ELF-1 (cell line): ENCODE results near the gene GSG1L2.

Experiments used
- DNase-seq: peaks from one replicate; pipeline ENCODE4 v3.0.0-alpha.2; 2016; ENCODE audit warnings: low read depth, low spot score

The GSG1L2 gene

GRCh38 chr17:9825641-9826150 lies 3.8 kb upstream of the GSG1L2 start, which contains the start of gene GLP2R:
GLP2R (plus strand) TSS chr17:9825924; CDS start chr17:9826064, 140 bp downstream.
- no peak for DNase-seq

GRCh38 chr17:9824797-9825338 lies 3.0 kb upstream of the GSG1L2 start:
- DNase-seq: no peak

- DNase-seq: no peak
Measured at GRCh38 chr17:9824094-9824493, 2.2 kb upstream of the GSG1L2 start.

DNA sequence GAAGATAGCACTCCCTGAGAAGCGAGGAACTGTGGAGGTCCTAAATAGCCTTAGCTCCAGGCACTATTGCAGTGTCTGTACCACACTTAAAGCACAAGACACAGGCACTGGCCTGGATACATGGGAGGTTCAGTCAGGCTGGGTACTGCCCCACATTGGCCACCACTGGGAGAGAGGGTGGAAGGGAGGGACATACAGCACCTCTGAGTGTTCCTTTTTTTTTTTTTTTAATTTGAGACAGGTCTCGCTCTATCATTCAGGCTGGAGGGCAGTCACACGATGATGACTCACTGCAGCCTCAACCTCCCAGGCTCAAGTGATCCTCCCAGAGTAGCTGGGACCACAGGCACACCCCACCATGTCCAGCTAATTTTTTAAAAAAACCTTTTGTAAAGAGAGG lies 1.4 kb downstream of the GSG1L2 start:
- DNase-seq: no peak

DNA sequence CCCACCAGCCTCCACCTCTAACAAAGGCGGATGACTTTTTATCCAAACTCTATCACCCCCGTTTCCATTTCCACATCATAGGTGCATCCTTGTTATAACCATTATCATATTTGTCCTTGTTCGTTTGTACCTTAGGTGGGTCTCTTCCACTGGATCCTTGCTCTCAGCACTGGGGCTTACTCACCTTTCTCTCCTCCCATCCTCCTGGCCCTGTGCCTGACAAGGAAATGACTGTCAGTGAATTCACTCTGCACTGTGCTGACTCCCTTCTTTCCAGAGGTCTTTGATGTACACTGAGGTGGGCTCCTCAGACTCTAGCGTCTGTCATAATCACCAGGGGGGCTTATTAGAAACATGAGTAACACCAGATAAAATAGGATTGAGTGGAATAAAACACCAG lies 3.1 kb downstream of the GSG1L2 start:
- DNase-seq: no peak

DNA sequence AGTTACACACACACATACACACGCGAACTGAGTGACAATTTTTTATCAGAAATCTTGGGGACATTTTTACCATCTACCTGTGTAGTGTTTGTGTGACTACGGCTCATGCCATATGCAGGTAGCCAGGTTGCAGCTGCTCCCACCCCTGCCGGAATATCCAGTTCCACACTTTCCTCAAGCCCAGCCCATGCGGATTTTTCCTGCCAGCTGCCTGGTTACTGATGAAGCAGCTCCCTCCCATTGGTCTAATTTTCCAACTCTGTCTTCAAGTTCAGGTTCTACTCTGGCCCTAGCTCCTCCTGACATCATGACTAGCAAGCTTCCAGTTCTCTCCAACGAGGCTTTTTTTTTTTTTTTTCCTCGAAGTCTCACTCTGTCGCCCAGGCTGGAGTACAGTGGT lies 4.8 kb downstream of the GSG1L2 start:
- DNase-seq: peak; percentile 20

DNA sequence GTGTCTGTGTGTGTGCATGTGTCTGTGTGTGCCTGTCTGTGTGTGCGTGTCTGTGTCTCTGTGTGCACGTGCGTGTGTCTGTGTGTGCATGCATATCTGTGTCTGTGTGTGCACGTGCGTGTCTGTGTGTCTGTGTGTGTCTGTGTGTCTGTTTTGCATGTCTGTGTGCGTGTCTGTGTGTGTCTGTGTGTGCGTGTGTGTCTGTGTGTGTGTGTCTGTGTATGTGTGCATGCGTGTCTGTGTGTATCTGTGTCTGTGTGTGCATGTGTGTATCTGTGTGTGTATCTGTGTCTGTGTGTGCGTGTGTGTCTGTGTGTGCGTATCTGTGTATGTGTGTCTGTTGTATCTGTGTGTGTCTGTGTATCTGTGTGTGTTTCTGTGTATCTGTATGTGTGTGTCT lies 5.4 kb downstream of the GSG1L2 start:
- no peak for DNase-seq

DNA sequence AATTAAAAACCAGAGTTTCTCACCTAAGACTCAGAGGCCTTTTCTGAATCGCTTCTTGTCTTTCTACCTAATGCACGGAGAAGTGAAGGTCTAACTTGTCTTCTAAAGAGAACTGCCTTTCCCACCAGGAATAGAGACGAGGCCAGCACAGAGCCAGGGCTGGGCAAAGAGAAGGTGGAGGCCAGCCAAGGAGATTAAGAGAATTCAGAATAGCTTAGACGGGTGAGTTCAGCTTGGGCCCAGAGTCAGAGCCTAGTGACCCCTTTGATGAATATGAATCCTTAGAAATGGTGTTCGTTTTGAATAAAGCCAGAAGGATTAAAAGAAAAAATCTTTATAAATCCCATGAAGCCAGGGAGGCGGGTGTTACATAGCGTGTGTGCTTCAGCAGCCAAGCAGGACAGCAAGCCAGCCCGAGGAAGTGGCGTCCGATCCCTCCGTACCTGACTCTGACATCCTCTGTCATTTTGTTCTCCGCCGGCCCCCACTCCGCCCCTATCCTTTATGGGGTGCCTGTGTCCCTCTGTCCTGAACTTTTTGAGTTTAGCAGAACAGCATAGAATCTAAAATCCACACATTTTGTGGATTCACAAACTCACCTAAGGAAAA lies 7.4 kb downstream of the GSG1L2 start:
- DNase-seq: no peak

DNA sequence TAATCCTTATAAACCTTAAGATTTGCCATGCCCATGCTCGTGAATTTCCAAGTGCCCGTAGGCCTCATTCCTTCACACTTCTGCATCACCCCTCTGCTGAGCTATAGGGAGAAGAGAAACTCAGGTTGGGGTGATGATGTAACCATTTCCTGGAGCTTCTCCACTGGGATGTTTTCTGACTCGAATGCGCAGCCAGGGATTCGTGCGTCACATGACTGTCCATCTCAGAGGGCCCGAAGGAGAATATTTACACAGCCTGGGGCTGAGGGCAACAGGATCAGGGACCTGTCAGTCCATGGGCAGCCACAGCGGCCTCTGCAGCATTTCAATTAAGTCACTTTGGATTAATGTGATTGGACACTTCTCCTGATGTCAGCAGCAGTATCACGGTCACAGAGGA lies 8.7 kb downstream of the GSG1L2 start:
- DNase-seq: no peak

DNA sequence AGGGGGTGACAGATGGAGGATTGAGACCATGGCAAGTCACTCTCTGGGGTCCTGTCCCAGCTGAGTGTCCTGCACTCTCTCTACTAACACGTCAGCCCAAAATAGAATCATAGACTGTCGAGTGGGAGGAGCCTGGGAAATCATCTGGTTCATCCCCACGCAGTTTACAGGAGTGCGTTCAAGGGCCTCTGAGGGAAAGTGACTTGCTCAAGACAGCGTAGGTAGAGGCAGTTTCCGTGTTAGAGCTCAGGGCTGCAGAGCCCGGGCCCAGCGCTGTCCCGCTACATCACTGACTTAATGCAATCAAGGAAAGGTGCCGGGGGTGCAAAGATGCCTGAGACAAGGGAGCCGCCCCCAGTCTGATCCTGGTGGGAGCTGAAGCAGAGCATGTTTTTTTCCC lies 10.3 kb downstream of the GSG1L2 start:
- no peak for DNase-seq

DNA sequence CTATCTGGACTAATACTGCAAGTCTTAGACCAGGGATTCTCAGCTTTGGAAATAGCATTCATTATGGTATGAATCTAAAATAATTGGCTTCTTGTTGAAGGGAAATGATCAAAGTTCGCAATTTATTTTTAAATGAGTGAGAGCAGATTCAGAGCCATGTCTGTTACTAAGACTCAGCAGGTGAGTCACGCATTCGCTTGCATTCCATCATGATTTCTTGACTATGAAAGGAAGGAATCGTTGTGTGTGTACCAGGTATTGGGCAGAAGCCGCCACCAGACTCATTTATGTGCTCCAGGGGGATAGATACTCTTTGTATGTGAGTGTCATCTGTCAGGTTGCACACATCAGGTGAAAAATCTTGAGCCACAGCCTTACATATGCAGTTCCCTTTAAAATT lies 10.8 kb downstream of the GSG1L2 start:
- DNase-seq: no peak

GRCh38 chr17:9810100-9810949 lies 11.6 kb downstream of the GSG1L2 start:
- no peak for DNase-seq

GRCh38 chr17:9809409-9809808 lies 12.5 kb downstream of the GSG1L2 start:
- no peak for DNase-seq

DNA sequence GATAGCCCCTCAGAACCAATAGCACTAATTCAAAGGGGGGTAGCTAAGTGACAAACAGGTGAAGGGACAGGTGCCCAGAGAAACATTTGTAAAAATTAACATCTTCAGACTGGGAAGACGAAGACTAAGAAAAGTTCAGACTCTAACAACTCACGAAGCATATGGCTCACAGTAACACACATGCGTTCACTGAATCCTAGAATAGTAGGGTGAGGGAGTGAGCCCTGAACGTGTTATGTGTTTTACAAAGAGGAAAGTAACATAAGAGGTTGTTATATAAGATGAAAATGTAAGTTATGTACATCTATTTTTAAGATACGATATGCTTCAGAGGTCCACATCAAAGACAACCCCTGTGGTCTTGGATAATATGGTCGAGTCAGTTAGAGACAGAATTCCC lies 15.2 kb downstream of the GSG1L2 start:
- no peak for DNase-seq

DNA sequence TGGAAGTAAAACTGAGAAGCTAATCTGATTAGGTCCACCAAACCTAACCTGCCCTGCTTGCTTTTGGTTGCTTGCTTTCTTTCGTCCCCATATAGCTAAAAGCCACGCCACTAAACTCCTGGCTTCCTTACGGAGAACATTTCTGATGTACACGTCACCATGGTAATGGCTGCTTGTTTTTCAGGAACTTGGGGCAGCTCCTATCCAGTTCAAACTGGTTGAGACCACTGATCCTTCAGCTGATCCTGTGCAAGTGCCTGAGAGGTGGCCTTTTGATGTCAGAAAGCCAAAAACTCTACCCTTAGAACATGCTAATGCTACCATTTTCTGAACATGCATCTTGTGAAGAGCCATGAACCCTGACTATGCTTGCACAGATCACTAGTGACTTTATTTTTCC lies 16.1 kb downstream of the GSG1L2 start:
- peak; percentile 29 for DNase-seq

DNA sequence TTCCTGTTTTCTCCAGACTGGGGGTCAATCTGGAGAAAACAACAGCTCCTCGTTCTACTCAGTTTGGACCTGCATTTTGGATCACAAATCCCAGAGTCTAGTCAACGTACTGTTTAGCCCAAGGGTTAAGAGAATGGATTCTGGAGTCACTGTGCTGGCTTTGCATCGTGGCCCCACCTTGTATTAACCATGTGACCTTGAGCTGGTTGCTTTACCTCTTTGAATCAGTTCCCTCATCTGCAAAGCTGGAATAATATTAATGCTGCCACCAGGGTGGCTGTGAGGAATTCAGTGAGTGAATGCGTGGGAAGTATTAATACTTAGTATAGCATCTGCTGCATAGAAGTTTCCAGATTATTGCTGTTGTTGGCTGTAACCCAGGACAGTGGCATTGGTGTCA lies 19.2 kb downstream of the GSG1L2 start:
- no peak for DNase-seq

DNA sequence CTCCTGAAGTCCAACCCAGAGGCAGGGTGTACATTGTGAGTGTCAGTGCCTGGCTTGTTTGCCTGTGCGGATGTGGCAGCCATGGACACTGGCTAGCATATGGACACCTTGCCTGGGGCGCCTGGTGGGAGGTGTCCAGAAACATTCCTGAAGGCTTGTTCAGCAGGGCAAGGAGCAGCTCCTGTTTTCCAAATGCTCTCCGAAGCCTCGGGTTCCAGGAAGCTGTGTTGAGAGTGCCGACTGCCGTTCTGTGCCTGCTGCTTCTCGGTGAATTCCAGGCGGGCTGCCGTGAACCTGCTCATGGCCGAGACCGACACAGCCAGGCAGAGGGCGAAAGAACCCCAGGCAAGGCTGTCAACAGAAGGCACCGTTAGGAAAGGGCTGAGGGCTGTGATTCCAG lies 19.6 kb downstream of the GSG1L2 start:
- peak; percentile 88 for DNase-seq

- DNase-seq: no peak
Measured at GRCh38 chr17:9801505-9801904, 20.4 kb downstream of the GSG1L2 start.

DNA sequence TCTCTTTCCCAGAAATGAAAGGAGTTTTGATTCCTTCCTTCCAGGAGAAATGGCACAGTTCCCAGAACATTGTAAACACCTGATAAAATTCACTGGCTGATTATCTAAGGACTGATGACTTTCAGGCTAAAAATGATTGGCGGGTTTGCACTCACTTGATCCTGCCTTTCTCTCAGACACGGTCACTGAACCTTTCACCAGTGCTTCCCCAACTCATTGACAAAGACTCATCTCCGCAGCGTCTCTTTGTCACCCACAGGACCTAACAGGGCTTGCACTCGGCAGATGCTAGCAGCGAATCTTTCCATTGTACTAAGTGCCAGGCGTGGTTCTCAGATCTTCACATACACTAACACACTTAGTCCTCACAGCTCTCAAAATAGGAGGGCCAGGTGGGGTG lies 23.2 kb downstream of the GSG1L2 start:
- DNase-seq: no peak

DNA sequence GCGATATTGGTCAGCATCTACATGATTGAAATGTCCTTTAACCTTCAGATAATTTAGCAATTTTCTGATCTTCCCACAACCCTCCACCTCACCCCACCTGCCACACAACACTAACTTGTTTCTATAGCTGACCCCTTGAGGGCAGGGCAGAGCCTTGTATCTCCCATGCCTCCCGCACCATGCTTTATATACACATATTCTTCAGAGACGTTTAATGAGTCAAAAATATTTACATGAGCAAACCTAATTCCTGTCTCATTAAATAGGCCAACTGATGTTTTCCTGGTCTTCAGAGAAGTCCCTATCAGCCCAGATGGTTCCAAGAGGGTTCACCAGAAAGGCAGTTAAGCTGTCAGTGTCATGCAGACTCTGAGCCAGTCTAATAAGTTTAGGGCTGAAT lies 23.9 kb downstream of the GSG1L2 start:
- no peak for DNase-seq

DNA sequence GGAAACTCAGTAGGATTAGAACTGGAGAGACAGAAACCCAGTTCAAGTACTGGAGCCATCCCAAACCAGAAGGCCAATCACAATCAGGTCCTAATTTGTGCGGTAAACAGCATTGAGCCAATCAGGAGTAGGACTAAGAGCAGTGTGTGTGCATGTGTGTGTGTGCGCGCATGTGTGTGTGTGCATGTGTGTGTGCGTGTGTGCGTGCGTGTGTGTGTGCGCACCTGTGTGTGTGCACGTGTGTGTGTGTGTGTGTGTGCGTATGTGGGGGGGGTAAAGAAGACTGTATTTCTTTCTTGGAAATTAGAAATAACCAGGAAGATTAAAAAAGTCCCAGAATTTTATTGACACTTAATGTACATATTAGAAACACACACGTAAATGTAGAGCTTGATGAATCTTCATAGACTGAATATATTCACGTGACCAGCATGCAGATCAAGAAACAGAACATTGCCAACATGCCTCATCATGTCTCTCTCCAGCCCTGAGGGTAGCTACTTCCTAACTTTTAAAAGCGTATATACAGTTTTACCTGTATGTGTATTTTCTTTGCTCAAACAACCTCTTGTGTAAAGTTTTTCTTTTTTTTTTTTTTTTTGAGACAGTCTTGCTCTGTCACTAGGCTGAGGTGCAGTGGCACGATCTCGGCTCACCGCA lies 29.6 kb downstream of the GSG1L2 start:
- no peak for DNase-seq
